Right ventricle myocardium superior (tissue), 1 donor: Measurements from ENCODE around the gene FBXW7. TPM values are rescaled to one million over a fixed set of nuclear protein-coding genes. Genes with fewer than 3 reads are reported as not detected.

Experiments
- ATAC-seq: fragments of 200-7000 bp; cut with Tn5 transposase; one replicate; pipeline ENCODE4 v1.9.1; 2020; ENCODE audit warnings: mild to moderate bottlenecking; ENCODE audit not compliant: poor library complexity
- DNase-seq: peaks from one replicate; pipeline ENCODE4 v3.0.0-alpha.2; 2020
- intact Hi-C: fragments of 100-400 bp; cut with DNase I; formaldehyde crosslinking; loops from one replicate; pipeline ENCODE4 v1.11.2; 2022
- total RNA-seq: library from RNA; stranded (reverse); fragmentation: NEBNext Ultra II Directional; extraction: Animal tissue kit (Norgen Biotek cat#: 25700); gene quantifications from one replicate; pipeline ENCODE4 v1.2.1, GENCODE V29; 2021
- donor health status: DM: no; HTN: yes; CAD: no; lungs with severe emphysema.

FBXW7 gene
- total RNA-seq, 1 donor from 2014 or later = 49.6 TPM

DNA sequence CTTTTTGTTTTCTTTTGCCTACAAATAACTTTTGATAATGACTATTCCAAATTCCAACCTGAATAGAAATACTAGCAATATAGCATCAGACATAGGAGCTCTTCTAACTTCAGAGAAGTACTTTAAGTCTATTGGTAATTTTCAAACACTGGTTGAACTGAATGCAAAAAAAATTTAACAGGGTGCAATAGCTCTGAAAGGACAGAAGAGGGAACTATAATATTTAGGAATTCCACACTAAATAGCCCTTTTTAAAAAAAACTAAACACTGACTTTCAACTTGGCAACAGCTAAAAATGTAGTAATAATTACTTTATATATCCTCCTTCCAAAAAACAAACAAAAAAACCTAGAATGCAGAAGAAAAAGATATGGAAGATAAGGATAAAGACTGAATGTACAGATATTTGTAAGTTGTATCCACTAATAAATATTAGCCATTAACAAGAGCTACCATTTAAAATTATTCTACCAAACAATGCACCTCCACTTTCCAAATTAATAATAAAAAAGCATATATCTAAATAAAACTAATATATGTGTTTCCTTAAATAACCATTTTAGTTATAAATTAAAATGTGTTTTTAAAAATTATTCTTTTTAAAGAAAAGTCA is 81.4 kb downstream of the FBXW7 start:
- no peak for ATAC-seq
- intact Hi-C loops = no loop called here
- DNase-seq = no peak

DNA sequence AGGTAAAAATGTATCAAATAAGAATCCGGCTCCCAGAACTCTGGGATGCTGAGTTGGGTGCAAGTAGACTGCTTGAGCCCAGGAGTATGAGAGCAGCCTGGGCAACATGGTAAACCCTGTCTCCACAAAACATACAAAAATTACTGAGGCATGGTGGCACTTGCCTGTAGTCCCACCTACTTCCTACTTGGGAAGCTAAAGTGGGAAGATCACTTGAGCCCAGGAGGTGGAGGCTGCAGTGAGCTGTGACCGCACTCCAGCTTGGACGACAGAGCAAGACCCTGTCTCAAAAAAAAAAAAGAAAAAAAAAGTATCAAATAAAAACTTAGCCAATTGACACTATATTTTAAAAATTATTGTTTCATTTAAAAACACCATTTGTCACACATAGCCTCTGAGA is 84.4 kb downstream of the FBXW7 start:
- intact Hi-C loops = no loop called here
- no peak for DNase-seq
- ATAC-seq = no peak

DNA sequence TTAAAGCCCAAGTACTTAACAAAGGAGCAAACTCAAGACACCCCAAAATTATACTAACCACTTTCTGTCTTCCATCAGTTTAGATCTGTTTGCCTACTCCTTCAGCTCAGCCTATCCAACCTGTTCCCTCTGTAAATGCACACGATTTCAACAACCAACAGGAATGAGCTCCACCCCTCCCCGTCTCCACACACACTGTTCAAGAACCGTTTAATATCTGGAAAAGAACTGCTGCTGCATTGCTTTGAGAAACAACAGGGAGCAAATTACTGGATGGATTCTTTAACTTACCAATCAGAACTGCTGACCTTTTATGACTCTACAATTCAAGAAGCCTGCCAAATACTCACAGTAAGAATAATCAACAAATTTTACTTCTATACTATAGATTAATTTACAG is 87.0 kb downstream of the FBXW7 start:
- no peak for DNase-seq
- intact Hi-C loops = no loop called here
- no peak for ATAC-seq

DNA sequence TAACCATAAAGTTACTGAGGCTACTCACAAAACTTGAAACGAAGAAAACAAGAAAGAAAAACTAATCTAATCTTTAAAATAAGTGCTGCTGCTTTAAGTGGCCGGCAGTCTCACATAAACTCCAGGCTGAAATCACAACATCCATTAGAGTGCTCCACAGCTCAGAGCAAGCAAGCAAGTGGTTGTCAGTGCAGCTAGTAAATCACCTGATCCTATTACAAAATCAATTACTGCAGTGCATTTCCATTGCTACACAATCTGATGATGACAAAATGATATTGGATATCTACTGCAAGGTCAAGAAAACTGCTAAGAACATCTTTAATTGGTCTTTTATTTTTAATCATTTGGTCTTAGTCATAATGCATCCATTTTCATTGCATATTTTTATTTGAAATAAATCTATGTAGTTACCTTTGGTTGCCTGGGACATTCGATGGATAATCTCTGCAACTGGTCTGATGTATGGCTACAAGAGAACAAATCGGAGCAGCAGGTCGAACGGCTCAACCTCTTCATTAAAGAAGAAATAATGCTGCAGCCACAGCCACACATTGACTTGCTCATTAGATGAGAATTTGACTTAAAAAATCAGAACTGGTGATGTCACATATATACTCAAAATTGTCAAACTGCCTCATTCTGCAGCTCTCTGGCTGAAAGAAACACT is 87.7 kb downstream of the FBXW7 start:
- DNase-seq (no peak), ATAC-seq (no peak)
- intact Hi-C loops = no loop called here

DNA sequence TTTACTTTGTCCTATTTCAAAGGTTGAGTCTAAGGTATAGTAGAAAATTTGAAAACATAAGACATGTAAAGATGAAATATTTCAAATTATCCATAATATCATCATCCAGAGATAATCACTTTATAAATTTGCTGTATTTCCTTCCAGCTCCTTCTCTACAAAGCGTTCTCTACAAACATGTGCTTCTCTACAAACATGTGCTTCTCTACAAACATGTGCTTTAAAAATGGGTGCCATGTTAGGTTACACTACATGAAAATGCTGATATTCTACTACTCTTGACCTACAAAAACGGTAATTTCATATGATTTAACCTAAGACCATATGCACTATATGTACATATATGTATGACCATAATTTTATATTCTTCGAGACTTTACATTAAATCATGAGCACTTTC is 92.0 kb downstream of the FBXW7 start:
- intact Hi-C loops = no loop called here
- DNase-seq = no peak
- no peak for ATAC-seq

DNA sequence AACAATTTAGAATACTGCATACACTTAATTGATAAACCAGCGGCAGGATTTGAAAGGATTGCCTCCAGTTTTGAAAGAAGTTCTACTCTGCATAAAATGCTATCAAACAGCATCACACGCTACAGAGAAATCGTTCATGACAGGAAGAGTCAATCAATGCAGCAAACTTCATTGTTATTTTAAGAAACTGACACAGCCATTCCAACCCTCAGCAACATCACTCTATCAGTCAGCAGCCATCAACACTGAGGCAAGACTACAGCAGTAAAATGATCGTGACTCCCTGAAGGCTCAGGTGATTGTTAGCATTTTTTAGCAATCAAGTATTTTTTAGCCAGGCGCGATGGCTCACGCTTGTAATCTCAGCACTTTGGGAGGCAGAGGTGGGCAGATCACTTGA is 98.3 kb downstream of the FBXW7 start:
- no peak for DNase-seq
- no peak for ATAC-seq
- intact Hi-C loops = no loop called here

DNA sequence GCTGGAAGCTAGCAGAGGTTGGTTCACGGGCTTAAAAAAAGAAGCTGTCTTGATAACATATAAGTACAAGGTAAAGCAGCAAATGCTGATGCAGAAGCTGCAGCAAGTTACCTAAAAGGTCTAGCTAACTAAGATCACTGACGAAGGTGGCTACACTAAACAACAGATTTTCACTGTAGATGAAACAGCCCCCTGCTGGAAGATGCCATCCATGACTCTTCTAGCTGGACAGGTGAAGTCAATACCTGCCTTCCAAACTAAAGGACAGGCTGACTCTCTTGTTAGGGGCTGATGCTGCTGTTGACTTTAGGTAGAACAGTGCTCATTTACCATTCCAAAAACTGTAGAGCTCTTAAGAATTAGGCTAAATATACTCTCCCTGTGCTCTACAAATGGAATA is 99.5 kb downstream of the FBXW7 start:
- intact Hi-C loops = no loop called here
- ATAC-seq = no peak
- DNase-seq = no peak

DNA sequence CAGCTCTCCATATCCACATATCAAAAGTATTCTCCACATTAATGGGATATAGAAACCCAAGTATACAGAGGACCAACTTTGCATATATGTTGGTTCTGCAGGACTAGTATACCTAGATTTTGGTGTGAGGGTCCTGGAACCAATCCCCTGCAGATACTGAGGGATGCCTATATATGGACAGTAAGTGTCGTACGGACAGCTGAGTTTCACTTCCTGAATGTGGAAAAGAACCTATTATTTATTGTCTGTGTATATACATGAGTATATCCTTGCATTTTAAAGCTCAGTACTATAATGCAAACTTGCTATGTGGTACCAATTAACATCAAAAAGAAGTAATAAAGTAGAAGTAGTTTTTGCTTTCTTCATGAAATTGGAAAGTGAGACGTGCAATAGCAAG is 101.9 kb downstream of the FBXW7 start:
- DNase-seq (no peak), ATAC-seq (no peak)
- intact Hi-C loops = no loop called here

DNA sequence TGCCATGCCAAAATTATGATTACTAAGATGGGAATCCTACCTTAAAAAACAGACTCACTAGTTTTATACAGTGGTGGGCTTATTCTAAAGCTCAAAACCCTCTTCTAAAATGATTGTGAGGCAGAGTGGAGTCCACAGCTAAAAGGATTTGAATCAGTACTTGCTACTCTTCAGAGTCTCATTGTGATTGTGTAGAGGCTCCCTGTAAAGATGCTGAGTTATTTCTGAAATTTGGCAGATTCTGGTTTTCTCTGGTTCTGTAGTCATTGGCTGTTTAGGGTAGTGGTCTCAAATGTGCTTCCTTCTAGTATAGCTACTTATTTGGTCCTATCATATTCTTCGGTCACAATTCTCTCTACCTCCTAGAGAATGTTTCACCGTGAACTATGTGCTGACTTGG is 104.1 kb downstream of the FBXW7 start:
- ATAC-seq = no peak
- intact Hi-C loops = no loop called here
- no peak for DNase-seq

DNA sequence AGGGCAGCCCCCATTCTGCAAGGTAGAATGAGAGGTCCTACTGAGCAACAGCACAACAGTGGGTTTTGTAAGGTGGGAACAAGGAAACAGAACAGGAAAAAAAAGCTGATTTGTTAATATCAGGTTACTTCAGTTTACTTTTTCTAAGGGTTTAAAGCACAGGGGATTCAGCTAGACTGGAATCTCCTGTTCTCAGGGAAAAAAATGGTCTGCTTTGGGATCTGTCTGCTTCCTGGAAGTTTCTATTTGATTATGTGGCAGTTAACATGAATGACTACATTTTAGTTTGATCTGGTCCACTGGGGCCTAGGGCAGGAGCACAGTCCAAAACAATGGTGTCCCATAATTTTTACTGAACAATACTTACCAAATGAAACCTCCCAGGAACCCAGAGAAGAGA is 104.6 kb downstream of the FBXW7 start:
- intact Hi-C loops = no loop called here
- no peak for ATAC-seq

DNA sequence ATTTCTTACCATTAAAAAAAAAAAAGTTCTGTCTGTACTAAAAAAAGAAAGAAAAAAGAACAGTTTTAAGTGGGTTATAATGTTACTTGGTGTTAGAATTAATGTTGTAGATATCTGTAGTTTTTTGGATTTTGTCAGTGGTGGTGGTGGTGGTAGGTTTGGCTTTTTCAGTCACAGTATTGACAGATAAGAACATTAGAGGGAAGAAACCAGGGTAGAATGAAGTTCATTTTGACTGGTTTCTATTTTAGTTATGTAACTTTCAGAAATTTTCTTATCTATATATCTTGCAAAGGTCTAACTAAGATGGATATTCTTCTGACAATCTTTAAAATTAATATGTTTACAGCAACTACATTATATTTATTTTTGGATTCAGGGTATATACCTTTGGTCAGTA is 105.4 kb downstream of the FBXW7 start:
- intact Hi-C loops = no loop called here
- ATAC-seq (no peak), DNase-seq (no peak)

More for the DNA sequence above, 104.6 kb downstream of the FBXW7 start:
- no peak for DNase-seq

DNA sequence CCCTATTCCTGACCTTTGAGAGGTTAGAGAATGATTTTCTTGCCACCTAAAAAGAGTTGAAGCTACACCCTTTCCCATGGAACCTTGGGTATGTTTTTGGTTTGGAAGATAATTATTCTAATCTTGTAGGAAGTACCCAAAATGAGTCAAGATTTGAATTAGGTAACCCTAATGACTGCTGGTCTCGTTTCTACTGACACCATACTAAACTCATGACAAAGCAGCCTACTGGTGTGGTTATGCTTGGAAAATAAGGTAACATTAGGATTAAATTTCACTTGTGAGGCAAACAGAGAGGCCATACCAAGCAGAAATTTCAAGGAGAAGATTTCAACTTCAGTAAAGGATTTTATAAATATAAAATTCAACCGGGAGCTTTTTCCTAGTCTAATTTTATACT is 107.9 kb downstream of the FBXW7 start:
- ATAC-seq = no peak
- intact Hi-C loops = no loop called here
- no peak for DNase-seq

DNA sequence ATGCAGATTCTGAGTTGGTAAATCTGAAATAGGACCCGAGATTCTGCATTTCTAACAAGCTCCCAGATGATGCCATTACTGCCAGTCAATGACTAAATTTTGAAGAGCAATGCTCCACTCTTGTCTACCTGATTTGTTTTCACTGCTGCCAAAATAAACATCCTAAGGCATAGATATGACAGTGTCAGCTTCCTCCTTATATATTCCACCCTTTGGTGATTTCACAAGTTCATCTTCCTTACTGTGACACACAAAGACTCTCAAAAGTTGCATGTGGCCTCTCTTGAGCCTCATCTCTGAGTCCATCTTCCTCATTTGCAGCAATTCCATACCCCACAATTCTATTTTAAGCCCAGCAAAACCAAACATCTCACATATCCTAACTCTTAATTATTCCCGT is 110.9 kb downstream of the FBXW7 start:
- ATAC-seq (no peak), DNase-seq (no peak)
- intact Hi-C loops = no loop called here

DNA sequence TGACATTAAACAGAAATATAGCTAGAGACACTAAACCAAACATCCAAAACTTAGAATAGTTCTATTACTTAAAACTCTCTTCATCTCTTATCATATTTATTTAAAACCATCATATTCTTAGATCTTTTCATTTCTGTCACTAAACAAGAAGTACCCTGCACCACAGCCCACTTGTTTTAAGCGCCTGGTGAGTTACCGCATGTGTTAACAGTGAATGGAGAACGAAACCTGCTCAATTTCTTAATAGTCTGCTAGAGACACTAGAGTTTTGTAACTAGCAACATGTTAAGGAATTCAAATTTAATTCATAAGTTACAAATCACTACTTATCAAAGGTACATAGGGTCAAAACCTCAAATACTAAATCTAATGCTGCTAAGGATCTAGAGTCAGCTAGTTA is 111.5 kb downstream of the FBXW7 start:
- no peak for ATAC-seq
- DNase-seq = no peak
- intact Hi-C loops = no loop called here

DNA sequence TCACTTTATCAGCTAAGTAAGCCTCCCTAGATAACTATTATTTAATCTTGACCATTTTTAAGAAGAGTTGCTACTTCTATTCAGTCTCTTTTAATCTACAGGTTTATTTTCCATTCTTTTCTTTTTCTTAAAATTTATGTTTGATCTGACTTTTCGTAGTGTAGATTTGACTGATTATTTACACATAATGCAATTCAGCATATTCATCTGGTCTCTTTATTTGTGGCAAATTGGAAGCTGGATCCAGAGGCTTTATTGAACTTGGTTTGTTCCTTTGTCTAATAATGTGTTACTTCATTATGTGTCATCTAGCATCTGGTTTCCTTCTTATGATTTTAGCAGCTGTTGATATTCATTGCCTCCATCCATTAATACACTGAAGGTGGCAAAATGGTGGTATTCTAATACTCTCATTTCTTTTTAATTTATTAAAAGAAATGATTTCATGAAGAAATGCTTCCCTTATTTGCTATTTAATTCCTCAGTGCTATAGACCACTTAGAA is 113.0 kb downstream of the FBXW7 start:
- intact Hi-C loops = no loop called here
- ATAC-seq = no peak

DNA sequence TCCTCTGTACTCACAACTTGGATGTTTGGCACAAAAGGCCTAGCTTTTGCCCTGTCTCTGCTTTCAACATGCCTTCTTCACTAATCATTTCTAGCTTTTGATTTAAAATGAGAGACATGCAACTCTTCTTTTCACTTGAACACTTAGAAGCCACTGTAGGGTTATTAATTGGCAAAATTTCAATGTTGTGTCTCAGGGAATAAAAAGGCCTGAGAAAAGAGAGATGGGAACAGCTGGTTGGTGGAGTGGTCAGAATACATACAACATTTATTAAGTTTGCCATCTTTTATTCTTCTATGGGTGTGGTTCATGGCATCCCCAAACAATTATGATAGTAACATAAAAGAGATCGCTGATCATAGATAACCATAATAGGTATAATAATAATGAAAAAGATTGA is 114.3 kb downstream of the FBXW7 start:
- DNase-seq (no peak), ATAC-seq (no peak)
- intact Hi-C loops = no loop called here

More for the DNA sequence above, 113.0 kb downstream of the FBXW7 start:
- DNase-seq = no peak

DNA sequence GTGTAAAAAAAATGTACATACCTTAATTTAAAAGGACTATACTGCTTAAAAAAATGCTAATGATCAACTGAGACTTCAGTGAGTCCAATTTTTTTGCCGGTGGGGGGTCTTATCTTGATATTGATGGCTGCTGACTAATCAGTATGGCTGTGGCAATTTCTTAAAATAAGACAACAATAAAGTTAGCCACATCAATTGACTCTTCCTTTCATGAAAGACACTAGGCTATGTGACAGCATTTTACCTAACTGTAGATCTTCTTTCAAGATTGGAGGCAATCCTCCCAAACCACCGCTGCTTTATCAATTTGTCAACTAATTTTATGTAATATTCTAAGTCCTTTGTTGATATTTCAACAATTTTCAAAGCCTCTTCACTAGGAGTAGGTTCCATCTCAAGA is 116.1 kb downstream of the FBXW7 start:
- intact Hi-C loops = no loop called here
- ATAC-seq = no peak

DNA sequence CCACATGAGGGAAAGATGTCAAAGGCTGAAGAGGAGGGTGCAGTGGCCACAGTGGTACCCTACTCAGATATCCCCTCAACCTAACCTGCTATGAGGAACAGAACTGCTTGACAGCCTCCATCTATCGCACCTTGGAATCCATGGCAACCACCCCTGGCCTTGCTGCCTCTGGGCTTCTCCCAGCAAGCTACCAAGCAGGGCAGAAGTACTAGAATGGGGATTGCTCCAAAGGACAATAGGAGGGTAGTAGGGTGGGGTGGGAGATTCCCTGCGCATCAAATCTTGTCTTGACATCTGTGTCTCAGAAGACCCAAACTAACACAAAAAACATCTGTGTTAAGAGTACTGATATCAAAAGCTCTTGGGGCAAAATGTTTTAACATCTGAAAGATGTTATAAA is 118.2 kb downstream of the FBXW7 start:
- DNase-seq (no peak), ATAC-seq (no peak)
- intact Hi-C loops = no loop called here

More for the DNA sequence above, 116.1 kb downstream of the FBXW7 start:
- DNase-seq = no peak

DNA sequence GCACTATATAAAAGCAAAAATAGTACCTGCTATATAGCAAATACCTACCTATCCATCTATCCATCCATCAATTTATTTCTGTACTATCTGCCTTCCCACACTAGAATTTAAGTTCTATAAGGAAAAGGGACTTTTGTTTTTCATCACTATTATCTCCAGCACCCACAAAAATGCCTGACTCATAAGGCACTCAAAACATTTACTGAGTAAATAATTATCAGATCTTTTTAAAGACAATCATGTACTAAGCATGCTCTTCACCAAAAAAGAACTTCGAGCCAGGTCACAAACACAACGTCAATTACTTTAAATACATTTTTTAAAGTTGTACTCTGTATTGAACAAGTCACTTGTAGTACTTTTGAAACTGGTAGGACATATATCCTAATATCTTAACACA is 119.9 kb downstream of the FBXW7 start:
- intact Hi-C loops = no loop called here
- no peak for ATAC-seq
- no peak for DNase-seq

DNA sequence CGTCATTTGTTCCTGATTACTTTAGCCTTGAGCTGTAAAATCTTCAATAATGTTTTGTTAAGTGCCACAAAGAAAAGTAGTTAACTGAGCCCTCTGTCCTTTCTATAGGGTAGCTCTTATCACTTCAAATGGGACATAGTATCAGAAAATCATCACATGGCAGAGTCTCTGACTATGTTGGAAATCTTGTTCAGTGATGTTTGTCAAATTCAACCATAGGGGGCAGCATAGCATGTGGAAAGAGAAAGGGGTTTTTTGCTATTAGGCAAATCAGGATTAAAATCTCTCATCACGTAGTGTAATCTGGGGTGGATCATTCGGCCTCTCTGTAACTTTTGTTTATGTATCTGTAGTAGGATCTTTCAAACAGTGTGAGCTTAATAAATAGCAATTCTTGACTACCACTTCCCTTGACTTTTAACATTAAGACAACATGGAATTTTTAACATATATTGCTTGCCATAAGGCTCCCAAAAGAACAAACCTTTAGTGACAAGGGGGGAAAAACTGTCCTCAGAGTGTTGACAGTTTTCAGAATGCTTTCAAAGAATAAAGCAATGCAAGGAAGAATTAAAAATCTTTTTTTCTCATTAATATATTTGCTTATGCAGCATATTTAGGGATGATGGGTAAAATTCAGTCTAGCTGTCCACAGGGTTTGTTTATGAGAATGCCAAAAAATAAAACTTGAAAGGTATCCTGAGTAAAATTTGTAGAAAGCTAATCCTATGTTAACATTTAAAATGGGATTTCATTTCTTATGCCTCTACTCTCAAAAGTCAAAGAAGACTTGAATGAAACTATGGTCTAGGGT is 127.2 kb downstream of the FBXW7 start:
- DNase-seq = no peak
- ATAC-seq = no peak
- intact Hi-C loops = no loop called here
